GM12878 (cell line): ENCODE measurements around the gene TIMM21. TPM values are rescaled to one million over a fixed set of nuclear protein-coding genes. Genes with fewer than 3 reads are reported as not detected.

Experiments
- ATF2 ChIP-seq: IDR thresholded peaks from 2 replicates; pipeline ENCODE4 v1.6.1; 2012; ENCODE audit warnings: low read length, inconsistent platforms
- ATF3 ChIP-seq: IDR thresholded peaks from 2 replicates; pipeline ENCODE4 v1.6.1; 2011; ENCODE audit warnings: low read depth, mild to moderate bottlenecking, low read length, moderate library complexity, borderline replicate concordance; ENCODE audit errors: extremely low read depth
- FOXK2 ChIP-seq: fragments of 450-650 bp; IDR thresholded peaks from 2 replicates; pipeline ENCODE4 v1.6.1; 2017; ENCODE audit warnings: mild to moderate bottlenecking, moderate library complexity
- IRF4 ChIP-seq: IDR thresholded peaks from 2 replicates; pipeline ENCODE4 v1.6.1; 2011; ENCODE audit warnings: low read depth, low read length
- SMAD5 ChIP-seq: IDR thresholded peaks from 2 replicates; pipeline ENCODE4 v1.6.1; 2016; ENCODE audit warnings: antibody characterized with exemption, low read depth
- SMARCA5 ChIP-seq: fragments of 450-650 bp; IDR thresholded peaks from 2 replicates; pipeline ENCODE4 v1.6.1; 2017; ENCODE audit warnings: mild to moderate bottlenecking
- YY1 ChIP-seq: IDR thresholded peaks from 2 replicates; pipeline ENCODE4 v1.6.1; 2011; ENCODE audit warnings: low read depth, mild to moderate bottlenecking, low read length
- polyA plus RNA-seq, 11 experiments: library from polyadenylated mRNA; depleted of rRNA in 4 of 11; unstranded in 6 of 11; stranded (reverse) in 5 of 11; fragments of >200 nt; fragmentation: Nextera tagmentation in 4 of 11; fragmentation: Illumina TruSeq in 1 of 11; extraction: Ambion mirVana in 4 of 11; extraction: Trizol in 1 of 11; gene quantifications; 1 replicate in 1 of 11; 2 replicates in 10 of 11; pipeline versions ENCODE4 v1.2.1 to v1.2.3, GENCODE V29; 2011 to 2016; ENCODE audit warnings: inconsistent platforms in 2 of 11, missing spikeins in 2 of 11, low read depth in 1 of 11
- total RNA-seq, 4 experiments: library from RNA; depleted of rRNA in 3 of 4; stranded (reverse); fragments of >200 nt in 3 of 4; fragmentation: Illumina TruSeq in 1 of 4; extraction: Trizol in 1 of 4; gene quantifications; 2 replicates each; pipeline versions ENCODE4 v1.2.1 to v1.2.3, GENCODE V29; 2013 to 2021
- TF ChIP-seq, protein P1 (sequence below): IDR thresholded peaks from 2 replicates; pipeline ENCODE4 v1.6.1; 2012; ENCODE audit warnings: improper control_type of control experiment, low read depth, low read length; ENCODE audit not compliant: insufficient replicate concordance
- TF ChIP-seq, protein P2 (sequence below): IDR thresholded peaks from 2 replicates; pipeline ENCODE4 v1.6.1; 2011; ENCODE audit warnings: mild to moderate bottlenecking, low read depth, low read length, moderate library complexity; ENCODE audit not compliant: insufficient replicate concordance
- TF ChIP-seq, protein P3 (sequence below): IDR thresholded peaks from 2 replicates; pipeline ENCODE4 v1.6.1; 2011; ENCODE audit warnings: borderline replicate concordance, low read depth, mild to moderate bottlenecking, moderate library complexity, mixed read lengths, low read length; ENCODE audit not compliant: insufficient read depth; ENCODE audit errors: extremely low read length

Gene TIMM21
- total and polyA plus RNA-seq, 10 of the 15 experiments (the other 5 are each of a cell fraction or from before 2014, with no cell fraction given), result 39.5 to 203 (median 83.4) TPM

GRCh38 chr18:74110149-74110548 is 38.2 kb upstream of the TIMM21 start (continued):
- TF ChIP-seq, protein P1, sequence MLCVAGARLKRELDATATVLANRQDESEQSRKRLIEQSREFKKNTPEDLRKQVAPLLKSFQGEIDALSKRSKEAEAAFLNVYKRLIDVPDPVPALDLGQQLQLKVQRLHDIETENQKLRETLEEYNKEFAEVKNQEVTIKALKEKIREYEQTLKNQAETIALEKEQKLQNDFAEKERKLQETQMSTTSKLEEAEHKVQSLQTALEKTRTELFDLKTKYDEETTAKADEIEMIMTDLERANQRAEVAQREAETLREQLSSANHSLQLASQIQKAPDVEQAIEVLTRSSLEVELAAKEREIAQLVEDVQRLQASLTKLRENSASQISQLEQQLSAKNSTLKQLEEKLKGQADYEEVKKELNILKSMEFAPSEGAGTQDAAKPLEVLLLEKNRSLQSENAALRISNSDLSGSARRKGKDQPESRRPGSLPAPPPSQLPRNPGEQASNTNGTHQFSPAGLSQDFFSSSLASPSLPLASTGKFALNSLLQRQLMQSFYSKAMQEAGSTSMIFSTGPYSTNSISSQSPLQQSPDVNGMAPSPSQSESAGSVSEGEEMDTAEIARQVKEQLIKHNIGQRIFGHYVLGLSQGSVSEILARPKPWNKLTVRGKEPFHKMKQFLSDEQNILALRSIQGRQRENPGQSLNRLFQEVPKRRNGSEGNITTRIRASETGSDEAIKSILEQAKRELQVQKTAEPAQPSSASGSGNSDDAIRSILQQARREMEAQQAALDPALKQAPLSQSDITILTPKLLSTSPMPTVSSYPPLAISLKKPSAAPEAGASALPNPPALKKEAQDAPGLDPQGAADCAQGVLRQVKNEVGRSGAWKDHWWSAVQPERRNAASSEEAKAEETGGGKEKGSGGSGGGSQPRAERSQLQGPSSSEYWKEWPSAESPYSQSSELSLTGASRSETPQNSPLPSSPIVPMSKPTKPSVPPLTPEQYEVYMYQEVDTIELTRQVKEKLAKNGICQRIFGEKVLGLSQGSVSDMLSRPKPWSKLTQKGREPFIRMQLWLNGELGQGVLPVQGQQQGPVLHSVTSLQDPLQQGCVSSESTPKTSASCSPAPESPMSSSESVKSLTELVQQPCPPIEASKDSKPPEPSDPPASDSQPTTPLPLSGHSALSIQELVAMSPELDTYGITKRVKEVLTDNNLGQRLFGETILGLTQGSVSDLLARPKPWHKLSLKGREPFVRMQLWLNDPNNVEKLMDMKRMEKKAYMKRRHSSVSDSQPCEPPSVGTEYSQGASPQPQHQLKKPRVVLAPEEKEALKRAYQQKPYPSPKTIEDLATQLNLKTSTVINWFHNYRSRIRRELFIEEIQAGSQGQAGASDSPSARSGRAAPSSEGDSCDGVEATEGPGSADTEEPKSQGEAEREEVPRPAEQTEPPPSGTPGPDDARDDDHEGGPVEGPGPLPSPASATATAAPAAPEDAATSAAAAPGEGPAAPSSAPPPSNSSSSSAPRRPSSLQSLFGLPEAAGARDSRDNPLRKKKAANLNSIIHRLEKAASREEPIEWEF, result no peak
- TF ChIP-seq FOXK2 (no peak), IRF4 (no peak), ATF3 (no peak), SMAD5 (no peak), YY1 (no peak), ATF2 (no peak), SMARCA5 (no peak)
- TF ChIP-seq, protein P2, sequence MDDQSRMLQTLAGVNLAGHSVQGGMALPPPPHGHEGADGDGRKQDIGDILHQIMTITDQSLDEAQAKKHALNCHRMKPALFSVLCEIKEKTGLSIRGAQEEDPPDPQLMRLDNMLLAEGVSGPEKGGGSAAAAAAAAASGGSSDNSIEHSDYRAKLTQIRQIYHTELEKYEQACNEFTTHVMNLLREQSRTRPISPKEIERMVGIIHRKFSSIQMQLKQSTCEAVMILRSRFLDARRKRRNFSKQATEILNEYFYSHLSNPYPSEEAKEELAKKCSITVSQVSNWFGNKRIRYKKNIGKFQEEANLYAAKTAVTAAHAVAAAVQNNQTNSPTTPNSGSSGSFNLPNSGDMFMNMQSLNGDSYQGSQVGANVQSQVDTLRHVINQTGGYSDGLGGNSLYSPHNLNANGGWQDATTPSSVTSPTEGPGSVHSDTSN, result no peak
- TF ChIP-seq, protein P3, sequence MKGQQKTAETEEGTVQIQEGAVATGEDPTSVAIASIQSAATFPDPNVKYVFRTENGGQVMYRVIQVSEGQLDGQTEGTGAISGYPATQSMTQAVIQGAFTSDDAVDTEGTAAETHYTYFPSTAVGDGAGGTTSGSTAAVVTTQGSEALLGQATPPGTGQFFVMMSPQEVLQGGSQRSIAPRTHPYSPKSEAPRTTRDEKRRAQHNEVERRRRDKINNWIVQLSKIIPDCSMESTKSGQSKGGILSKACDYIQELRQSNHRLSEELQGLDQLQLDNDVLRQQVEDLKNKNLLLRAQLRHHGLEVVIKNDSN, result no peak
